GM23338 (cell line): ENCODE data around the gene SLC6A7.

Experiments used
- CTCF ChIP-seq, 2 experiments: fragments of 200-600 bp in 1 of 2; sonication (generic) in 1 of 2; conservative IDR thresholded peaks; 2 replicates each; pipeline versions ENCODE4 v1.5.1 to v1.6.1; 2016 to 2017; ENCODE audit warnings: antibody characterized with exemption in 2 of 2, low read depth in 2 of 2, mild to moderate bottlenecking in 2 of 2, moderate library complexity in 1 of 2
- POLR2AphosphoS5 ChIP-seq: IDR thresholded peaks from 2 replicates; pipeline ENCODE4 v1.6.1; 2016; ENCODE audit warnings: antibody characterized with exemption, low read depth

GRCh38 chr5:150166037-150166649 is 23.7 kb upstream of the SLC6A7 start:
- TF ChIP-seq CTCF (conservative IDR thresholded peaks at IDR 0.05; ENCODE audit: low read depth in 2 of 2): no peak
- no peak for TF ChIP-seq POLR2AphosphoS5
